AG09309 (cell line): ENCODE results near the gene PHEX.

Experiments
- DNase-seq: peaks from one replicate; pipeline ENCODE4 v3.0.0-alpha.2; 2010; ENCODE audit warnings: low read depth
- H3K4me3 ChIP-seq: 2 replicates; pipeline ENCODE4 v1.5.1; 2011; ENCODE audit warnings: mild to moderate bottlenecking, low read depth, low read length, moderate library complexity; ENCODE audit not compliant: control insufficient read depth
- CTCF ChIP-seq: IDR thresholded peaks from 2 replicates; pipeline ENCODE4 v1.5.1; 2011; ENCODE audit warnings: mild to moderate bottlenecking, low read depth, low read length, inconsistent platforms; ENCODE audit not compliant: insufficient read depth, control insufficient read depth; ENCODE audit errors: missing control alignments

PHEX gene

DNA sequence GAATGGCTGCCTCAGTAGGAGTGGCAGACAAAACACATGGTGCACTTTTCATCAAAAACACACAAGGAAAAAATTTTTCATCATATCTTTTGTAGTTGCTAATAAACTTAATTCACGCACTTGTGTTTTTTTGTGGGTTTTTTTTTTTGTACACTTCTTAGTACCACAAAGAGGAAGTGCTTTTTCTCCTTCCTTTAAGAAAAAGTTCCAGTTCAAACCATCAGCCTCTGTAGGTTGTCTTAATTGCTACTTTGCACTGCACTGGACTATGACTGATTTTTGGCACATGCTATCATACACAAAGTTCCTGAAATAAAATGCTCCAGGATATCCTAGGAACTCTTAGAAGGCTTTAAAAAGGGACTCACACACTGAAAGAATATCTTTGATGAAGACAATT, at the start of gene PHEX:
TSS of gene PHEX (plus strand) at position 242 of the 400 bp plus-strand sequence. CDS start 681 bp downstream, outside the sequence.
- H3K4me3 ChIP-seq: no peak within 1 kb of the TSS
- TF ChIP-seq CTCF: no peak
- DNase-seq: no peak

- TF ChIP-seq CTCF: peak; percentile 88
- H3K4me3 ChIP-seq: no peak overlapping the region
- DNase-seq: peak; percentile 45
Observed at GRCh38 chrX:21985332-21985777, 46.8 kb upstream of the PHEX start.

GRCh38 chrX:21986596-21986995, 45.5 kb upstream of the PHEX start:
- DNase-seq: peak; percentile 3
- no peak for TF ChIP-seq CTCF
- H3K4me3 ChIP-seq: no peak overlapping the region

- TF ChIP-seq CTCF: no peak
- no peak for DNase-seq
- H3K4me3 ChIP-seq: no peak overlapping the region
Observed at GRCh38 chrX:21989384-21989783, 42.7 kb upstream of the PHEX start.

GRCh38 chrX:21990832-21991231, 41.3 kb upstream of the PHEX start:
- no peak overlapping the region for H3K4me3 ChIP-seq
- TF ChIP-seq CTCF: no peak
- DNase-seq: no peak

DNA sequence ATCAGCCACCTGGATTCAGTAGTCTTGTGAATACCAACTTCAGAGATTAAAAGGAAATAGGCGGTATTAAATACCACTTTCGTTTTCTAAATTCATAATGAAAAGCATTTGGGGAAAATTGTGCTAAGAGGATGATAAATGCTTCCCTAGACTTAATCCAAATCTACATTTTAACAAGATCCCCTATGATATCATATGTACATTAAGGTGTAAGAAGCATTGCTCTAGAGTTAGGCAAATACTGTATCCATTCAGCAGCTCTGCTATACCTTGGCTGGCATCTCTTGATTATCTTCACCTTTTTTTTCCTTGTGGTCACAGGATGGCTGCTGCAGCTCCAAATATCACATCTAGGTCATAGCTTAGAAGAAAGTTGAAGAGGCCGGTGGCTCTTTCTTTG, 40.6 kb upstream of the PHEX start:
- no peak for TF ChIP-seq CTCF
- no peak for DNase-seq
- no peak overlapping the region for H3K4me3 ChIP-seq

GRCh38 chrX:21993265-21993664, 38.9 kb upstream of the PHEX start:
- H3K4me3 ChIP-seq: no peak overlapping the region
- no peak for DNase-seq
- no peak for TF ChIP-seq CTCF
